ENCODE measurements around the gene CPOX. TPM values are rescaled to one million over a fixed set of nuclear protein-coding genes. Genes with fewer than 3 reads are reported as not detected.

The CPOX gene
- total and polyA plus RNA-seq, 2 of the 8 experiments (the other 6 are each of a cell fraction or from before 2014, with no cell fraction given) = 17.4 to 27.0 TPM

GRCh38 chr3:98600412-98601095, 7.1 kb upstream of the CPOX start:
- Histone ChIP-seq H3K4me2 (ENCODE audit: insufficient read depth in 1 of 2, low read depth in 2 of 2, low read length in 2 of 2) (no peak overlapping the region), H3K27ac (ENCODE audit: low read depth, low read length) (no peak overlapping the region), H3K56ac (replicated peaks; ENCODE audit: insufficient read length, low read depth, low read length) (no peak overlapping the region), H2AK5ac (ENCODE audit: low read depth, low read length) (no peak overlapping the region), H4K8ac (ENCODE audit: extremely low read depth, insufficient read depth, low read length) (no peak overlapping the region), H4K20me1 (replicated peaks in 1 of 2; ENCODE audit: control insufficient read depth in 1 of 2, insufficient read depth in 2 of 2, low read length in 2 of 2) (no peaks in the 10 kb centered on the region), H3K4me3 (ENCODE audit: extremely low read depth in 1 of 4, insufficient read depth in 2 of 4, low read depth in 3 of 4, low read length in 4 of 4) (no peak overlapping the region), H3K23ac (ENCODE audit: insufficient read length) (no peak overlapping the region), H3K9ac (replicated peaks in 1 of 4; ENCODE audit: extremely low read depth in 1 of 4, low read depth in 3 of 4, low read length in 3 of 4) (no peak overlapping the region), H3K4me1 (replicated peaks in 1 of 4; ENCODE audit: control insufficient read depth in 3 of 4, insufficient read depth in 4 of 4, low read length in 3 of 4) (no peaks in the 10 kb centered on the region), H3K79me1 (ENCODE audit: low read depth, low read length) (no peaks in the 10 kb centered on the region), H2AFZ (ENCODE audit: low read length) (no peak overlapping the region), H3K9me3 (ENCODE audit: insufficient read depth in 2 of 2, low read depth in 1 of 2, low read length in 1 of 2) (no peaks in the 10 kb centered on the region), H3K27me3 (replicated peaks in 1 of 4; ENCODE audit: control insufficient read depth in 3 of 4, extremely low read depth in 1 of 4, insufficient read depth in 3 of 4, low read length in 3 of 4) (peaks cover 0 to 1% (median 0%) of the 10 kb centered on the region in 4 experiments; a peak in 1 of 7 replicates), H3K79me2 (ENCODE audit: control insufficient read depth in 1 of 2, insufficient read depth in 2 of 2, low read length in 2 of 2) (no peaks in the 10 kb centered on the region), H2BK5ac (ENCODE audit: low read depth, low read length) (no peak overlapping the region), H4K91ac (replicated peaks; ENCODE audit: insufficient read length, low read length) (no peak overlapping the region), H2BK120ac (replicated peaks; ENCODE audit: low read depth, low read length) (no peak overlapping the region), H3K4ac (replicated peaks; ENCODE audit: insufficient read length, low read depth, low read length) (no peak overlapping the region), H2BK15ac (ENCODE audit: low read length) (no peak overlapping the region), H3K14ac (ENCODE audit: insufficient read length) (no peak overlapping the region), H4K5ac (ENCODE audit: insufficient read length, low read depth, low read length) (no peak overlapping the region), H2BK12ac (ENCODE audit: low read depth, low read length) (no peak overlapping the region), H3K23me2 (ENCODE audit: low read depth, low read length) (no peaks in the 10 kb centered on the region), H3K36me3 (ENCODE audit: control insufficient read depth in 2 of 4, insufficient read depth in 4 of 4, low read length in 3 of 4) (no peaks in the 10 kb centered on the region), H3K18ac (ENCODE audit: extremely low read depth, low read length) (no peak overlapping the region), H2BK20ac (ENCODE audit: low read length) (no peak overlapping the region)
- ChIA-PET POLR2A (ENCODE audit: partially characterized antibody) (no interaction called here), CTCF (ENCODE audit: partially characterized antibody) (interaction anchor here (1.1 to 5.5 kb wide), 13 partner anchors 12 to 214 kb away, joined by 3 to 74 read pairs (median 9); no protein-coding TSS in a partner anchor)
- 87% methylated on average over 4 of the region's 4 CpGs; no CpG with 5 or more reads in 1 of the 2 experiments for WGBS, 2 experiments (ENCODE audit: extremely low coverage in 1 of 2, insufficient coverage in 1 of 2, insufficient read length in 1 of 2, insufficient replicate concordance in 2 of 2, low coverage in 1 of 2, low lambda C conversion rate in 2 of 2, missing lambda C conversion rate in 1 of 2)
- no peak for FAIRE-seq
- DNase-seq (ENCODE audit: low read depth in 1 of 2, low spot score in 2 of 2) = no peak
- no peak for TF ChIP-seq TBP (IDR thresholded peaks at IDR 0.05; ENCODE audit: low read depth, low read length)
- no peak for TF ChIP-seq GABPA (IDR thresholded peaks at IDR 0.05; ENCODE audit: borderline replicate concordance, insufficient read depth, low read length)
- TF ChIP-seq BCL11A (IDR thresholded peaks at IDR 0.05; ENCODE audit: low read depth in 2 of 2, low read length in 2 of 2) = no peak
- no peak for TF ChIP-seq FOSL1 (IDR thresholded peaks at IDR 0.05; ENCODE audit: insufficient read depth, low read depth, low read length)
- TF ChIP-seq CTBP2 (IDR thresholded peaks at IDR 0.05; ENCODE audit: borderline replicate concordance, insufficient read depth, insufficient read length, low read length) = no peak
- TF ChIP-seq BACH1 (IDR thresholded peaks at IDR 0.05; ENCODE audit: low read length) = no peak
- TF ChIP-seq CBX5 (IDR thresholded peaks at IDR 0.05; ENCODE audit: low read depth, low read length) = no peak
- no peak for TF ChIP-seq KDM1A (IDR thresholded peaks at IDR 0.05; ENCODE audit: borderline replicate concordance, low read length)
- no peak for TF ChIP-seq EZH2 (IDR thresholded peaks at IDR 0.05; ENCODE audit: low read depth, low read length, severe bottlenecking)
- TF ChIP-seq CREB1 (IDR thresholded peaks at IDR 0.05) = no peak
- no peak for TF ChIP-seq ATF3 (IDR thresholded peaks at IDR 0.05; ENCODE audit: insufficient read depth, low read depth, low read length)
- TF ChIP-seq KDM5A (IDR thresholded peaks at IDR 0.05; ENCODE audit: low read length) = no peak
- no peak for TF ChIP-seq MAFK (IDR thresholded peaks at IDR 0.05; ENCODE audit: low read depth, low read length)
